OCI-LY7 (cell line): ENCODE measurements around the gene HOXC10. TPM values are rescaled to one million over a fixed set of nuclear protein-coding genes. Genes with fewer than 3 reads are reported as not detected.

ENCODE experiments used
- BruUV-seq: library from RNA; stranded (reverse); fragments of 400-500 nt; replicated peaks from 2 replicates; lab custom pipeline; 2021; lab: Mats Ljungman, UMichigan
- CTCF ChIA-PET: fragments of 300-600 bp; sonication (Branson Sonifier 250); formaldehyde crosslinking; loops from one replicate; lab custom pipeline; 2022; ENCODE audit warnings: antibody characterized with exemption; ENCODE audit not compliant: unreplicated experiment; lab: Charles Lee
- POLR2A ChIA-PET: fragments of 300-600 bp; sonication (Branson Sonifier 250); formaldehyde crosslinking; loops from one replicate; lab custom pipeline; 2022; ENCODE audit warnings: antibody characterized with exemption; lab: Charles Lee
- DNase-seq: peaks from one replicate; pipeline ENCODE4 v3.0.0-alpha.2; 2015; ENCODE audit warnings: low spot score
- H2AFZ ChIP-seq: fragments of 200-600 bp; sonication (generic), shearing (Covaris generic); 2 replicates; pipeline ENCODE4 v1.6.1; 2014; ENCODE audit warnings: mild to moderate bottlenecking, antibody characterized with exemption, low read length, moderate library complexity
- H3K27ac ChIP-seq: fragments of 200-600 bp; sonication (generic); 2 replicates; pipeline ENCODE4 v1.5.1; 2014; ENCODE audit warnings: mixed run types, low read depth, mild to moderate bottlenecking, moderate library complexity, low read length, inconsistent platforms; ENCODE audit not compliant: poor library complexity, severe bottlenecking
- H3K36me3 ChIP-seq: fragments of 200-600 bp; sonication (generic); 2 replicates; pipeline ENCODE4 v1.6.1; 2014; ENCODE audit warnings: mild to moderate bottlenecking, antibody characterized with exemption, low read length, moderate library complexity, mixed read lengths; ENCODE audit not compliant: insufficient read depth
- H3K4me1 ChIP-seq: fragments of 200-600 bp; sonication (generic); 2 replicates; pipeline ENCODE4 v1.5.1; 2014; ENCODE audit warnings: mild to moderate bottlenecking, low read length; ENCODE audit not compliant: insufficient read depth, poor library complexity, severe bottlenecking
- H3K4me2 ChIP-seq: fragments of 200-600 bp; sonication (generic); 2 replicates; pipeline ENCODE4 v1.6.1; 2014; ENCODE audit warnings: mild to moderate bottlenecking, low read length
- H3K4me3 ChIP-seq: fragments of 200-600 bp; sonication (generic); 2 replicates; pipeline ENCODE4 v1.5.1; 2014; ENCODE audit warnings: mild to moderate bottlenecking, low read depth, low read length; ENCODE audit not compliant: poor library complexity, severe bottlenecking
- H3K79me2 ChIP-seq: fragments of 200-600 bp; sonication (generic); 2 replicates; pipeline ENCODE4 v1.6.1; 2016; ENCODE audit warnings: low read depth, mild to moderate bottlenecking, low read length, moderate library complexity, mixed read lengths; ENCODE audit not compliant: insufficient read depth
- H3K9me2 ChIP-seq: fragments of 200-600 bp; sonication (generic); 2 replicates; pipeline ENCODE4 v1.6.1; 2016; ENCODE audit warnings: mild to moderate bottlenecking, low read length, mixed read lengths; ENCODE audit not compliant: insufficient read depth
- H3K9me3 ChIP-seq: fragments of 200-600 bp; sonication (generic); 2 replicates; pipeline ENCODE4 v1.6.1; 2014; ENCODE audit warnings: mild to moderate bottlenecking, mixed run types, low read length, mixed read lengths
- H4K20me1 ChIP-seq: fragments of 200-600 bp; sonication (generic); 2 replicates; pipeline ENCODE4 v1.6.1; 2014; ENCODE audit warnings: mild to moderate bottlenecking, antibody characterized with exemption, low read length, moderate library complexity, mixed read lengths; ENCODE audit not compliant: insufficient read depth
- CTCF ChIP-seq: fragments of 200-600 bp; sonication (generic); conservative IDR thresholded peaks from 2 replicates; pipeline ENCODE4 v1.5.1; 2014; ENCODE audit warnings: mild to moderate bottlenecking, antibody characterized with exemption, low read length, moderate library complexity, mixed read lengths
- EZH2phosphoT487 ChIP-seq: fragments of 200-600 bp; sonication (generic); IDR thresholded peaks from 2 replicates; pipeline ENCODE4 v1.6.1; 2018; ENCODE audit warnings: low read depth, borderline replicate concordance, mild to moderate bottlenecking, mixed run types, antibody characterized with exemption, low read length, moderate library complexity, mixed read lengths
- intact Hi-C: fragments of 100-400 bp; cut with micrococcal nuclease; formaldehyde crosslinking; loops from one replicate; pipeline ENCODE4 v1.10.0; 2022; ENCODE audit not compliant: unreplicated experiment
- microRNA-seq: library from miRNA; unstranded; fragments of <30 nt; microRNA quantifications from one replicate; pipeline ENCODE4 v1.2.0, GENCODE V29; 2022; ENCODE audit warnings: borderline replicate concordance
- small RNA-seq: library from RNA; depleted of rRNA; stranded (forward); fragments of <200 nt; gene quantifications from one replicate; pipeline ENCODE3, GENCODE V24; 2014
- total RNA-seq, 2 experiments: library from RNA; depleted of rRNA in 1 of 2; stranded (reverse); fragments of >200 nt in 1 of 2; shearing (Covaris generic) in 1 of 2; gene quantifications; 2 replicates each; pipeline ENCODE4 v1.2.3, GENCODE V29; 2014 to 2022

Gene HOXC10
- total RNA-seq, 2 experiments from 2014 or later = 0.25 to 0.28 TPM

DNA sequence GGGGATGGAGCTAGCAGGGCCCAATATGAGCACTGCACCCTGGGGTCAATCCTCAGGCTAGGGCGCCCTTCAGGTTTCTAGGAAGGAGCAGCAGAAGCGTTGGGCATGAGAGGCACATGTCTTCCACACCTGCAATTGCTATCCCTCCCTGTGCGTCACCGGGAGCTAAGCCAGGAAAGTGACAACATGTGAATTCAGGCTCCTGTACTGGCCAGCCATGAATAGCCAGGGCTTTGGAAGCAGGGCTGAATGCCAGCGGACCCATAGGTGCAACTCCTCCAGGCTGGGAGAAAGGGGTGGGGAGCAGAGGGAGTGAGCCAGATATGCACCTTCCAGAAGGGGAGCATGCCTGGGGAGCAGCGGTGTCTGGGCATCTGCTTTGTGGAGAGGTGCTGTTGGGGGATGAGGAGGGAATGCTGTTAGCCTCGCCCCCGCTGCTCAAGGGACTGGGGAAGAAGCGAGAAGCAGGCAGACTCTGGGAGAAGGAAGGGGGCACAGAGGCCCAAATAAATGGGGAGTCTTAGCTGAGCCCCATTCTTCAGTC, 54.0 kb downstream of the HOXC10 start:
- no peaks in the 10 kb centered on the region for H3K36me3 ChIP-seq
- TF ChIP-seq EZH2phosphoT487 (no peak), CTCF (no peak)
- DNase-seq = no peak
- H2AFZ ChIP-seq = no peak overlapping the region
- no peaks in the 10 kb centered on the region for H3K9me2 ChIP-seq
- no peaks in the 10 kb centered on the region for H3K79me2 ChIP-seq
- intact Hi-C loops = no loop called here
- ChIA-PET POLR2A (no interaction called here), CTCF (no interaction called here)
- peaks cover 48% of the 10 kb centered on the region for H3K4me1 ChIP-seq
- no peak overlapping the region for H3K4me2 ChIP-seq
- H3K27ac ChIP-seq = no peak overlapping the region
- no TSS peak for BruUV-seq
- H4K20me1 ChIP-seq = no peaks in the 10 kb centered on the region
- no peak overlapping the region for H3K4me3 ChIP-seq
- no peaks in the 10 kb centered on the region for H3K9me3 ChIP-seq

DNA sequence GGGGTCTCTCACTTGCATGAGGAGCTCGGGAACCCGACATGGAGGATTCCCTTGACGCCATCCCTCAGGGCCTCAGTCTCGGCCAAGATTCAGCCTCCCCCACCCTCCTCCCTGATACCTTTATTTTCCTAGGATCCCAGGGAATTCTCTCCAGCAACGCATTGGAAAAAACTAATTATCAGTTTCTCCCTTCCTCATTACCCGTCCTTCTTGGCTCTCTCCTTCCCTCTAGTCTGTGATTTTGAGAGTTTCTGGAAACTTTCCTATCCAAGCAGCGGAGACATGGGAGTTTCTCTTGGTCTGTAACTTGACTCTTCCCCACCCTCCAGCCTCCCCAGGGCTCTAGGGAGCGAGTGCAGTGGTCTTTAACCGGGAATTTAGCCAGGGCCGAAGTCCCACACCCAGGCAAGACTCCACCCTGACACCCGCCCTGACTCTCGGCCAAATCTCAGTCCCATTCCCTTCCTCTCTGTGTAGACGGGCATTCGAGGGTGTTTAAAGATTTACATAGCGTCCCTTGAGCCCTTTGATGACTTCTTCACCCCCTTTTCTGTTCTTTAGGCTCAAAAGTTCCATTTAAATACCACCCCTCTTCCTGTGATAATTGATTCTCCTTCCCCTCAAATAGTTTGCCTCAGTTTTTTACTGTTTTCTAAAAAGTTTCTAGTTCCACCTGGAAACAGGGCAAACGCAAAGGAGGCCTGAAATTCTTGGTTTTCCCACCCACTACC, 54.6 kb downstream of the HOXC10 start:
- no peak overlapping the region for H3K27ac ChIP-seq
- no peaks in the 10 kb centered on the region for H3K9me3 ChIP-seq
- H3K4me2 ChIP-seq = peak overlapping the region; percentile 13; the same call in 1 of the 2 replicates
- H3K36me3 ChIP-seq = no peaks in the 10 kb centered on the region
- no peak for DNase-seq
- CTCF ChIA-PET = no interaction called here
- no TSS peak for BruUV-seq
- POLR2A ChIA-PET = interaction anchor here (1.2 kb wide), 1 partner anchor 13 kb away, joined by 3 read pairs; no protein-coding TSS in a partner anchor
- intact Hi-C loops = no loop called here
- H3K4me1 ChIP-seq = peaks cover 55% of the 10 kb centered on the region
- H3K79me2 ChIP-seq = no peaks in the 10 kb centered on the region
- TF ChIP-seq CTCF (no peak), EZH2phosphoT487 (no peak)
- no peaks in the 10 kb centered on the region for H4K20me1 ChIP-seq
- no peak overlapping the region for H3K4me3 ChIP-seq
- peak overlapping the region; percentile 85 for H2AFZ ChIP-seq
- no peaks in the 10 kb centered on the region for H3K9me2 ChIP-seq

Small RNA genes within 50 kb of the gene (microRNA-seq; reads per million reads assigned to microRNA genes)
- gene MIR196A2 (6.1 reads per million), gene MIR615 (9.1 reads per million, percentile 11 among the genes with 10 or more reads in this experiment)

Small RNA genes within 50 kb of the gene (small RNA-seq; reads per million reads assigned to genes)
- gene AC012531.3 (not detected), gene AC012531.4 (not detected), gene HOXC5 (not detected), gene MIR196A2 (not detected), gene MIR615 (not detected), gene RF01905 (not detected), gene RF01906 (not detected)

Other genes starting within 250 kb of the HOXC10 start
- gene CISTR, start 233.2 kb upstream of the HOXC10 start, total RNA-seq (2014; rRNA removed; shearing (Covaris generic)) = 0.67 and 0.76 TPM in 2 replicates
- 1.3 and 3.2 TPM in 2 replicates for gene CISTR, start 233.2 kb upstream of the HOXC10 start, total RNA-seq (2022)
- gene HOXC13, start 46.3 kb upstream of the HOXC10 start, total RNA-seq (2014; rRNA removed; shearing (Covaris generic)) = 0.06 and 0.10 TPM in 2 replicates
- not detected in 2 replicates for gene HOXC13, start 46.3 kb upstream of the HOXC10 start, total RNA-seq (2022)
- not detected in 2 replicates for gene HOXC12, start 30.2 kb upstream of the HOXC10 start, total RNA-seq (2014; rRNA removed; shearing (Covaris generic))
- gene HOXC12, start 30.2 kb upstream of the HOXC10 start, total RNA-seq (2022) = not detected in 2 replicates
- gene HOXC11, start 12.0 kb upstream of the HOXC10 start, total RNA-seq (2014; rRNA removed; shearing (Covaris generic)) = 1.4 and 2.3 TPM in 2 replicates
- 2.7 and 3.8 TPM in 2 replicates for gene HOXC11, start 12.0 kb upstream of the HOXC10 start, total RNA-seq (2022)
- 0.88 and 1.6 TPM in 2 replicates for gene HOTAIR, start 10.2 kb upstream of the HOXC10 start, total RNA-seq (2014; rRNA removed; shearing (Covaris generic))
- gene HOTAIR, start 10.2 kb upstream of the HOXC10 start, total RNA-seq (2022) = 3.6 and 5.3 TPM in 2 replicates
- gene HOXC9, start 15.0 kb downstream of the HOXC10 start, total RNA-seq (2014; rRNA removed; shearing (Covaris generic)) = not detected in 2 replicates
- gene HOXC9, start 15.0 kb downstream of the HOXC10 start, total RNA-seq (2022) = 0.42 and 0.57 TPM in 2 replicates
- gene HOXC8, start 23.8 kb downstream of the HOXC10 start, total RNA-seq (2014; rRNA removed; shearing (Covaris generic)) = not detected in 2 replicates
- not detected in 2 replicates for gene HOXC8, start 23.8 kb downstream of the HOXC10 start, total RNA-seq (2022)
- gene HOXC6, start 43.3 kb downstream of the HOXC10 start, total RNA-seq (2014; rRNA removed; shearing (Covaris generic)) = 0.92 and 1.6 TPM in 2 replicates
- gene HOXC6, start 43.3 kb downstream of the HOXC10 start, total RNA-seq (2022) = 2.7 and 3.7 TPM in 2 replicates
- gene HOXC5, start 47.9 kb downstream of the HOXC10 start, total RNA-seq (2014; rRNA removed; shearing (Covaris generic)) = not detected in 2 replicates
- not detected in 2 replicates for gene HOXC5, start 47.9 kb downstream of the HOXC10 start, total RNA-seq (2022)
- 6.2 and 7.1 TPM in 2 replicates for gene HOXC4, start 68.7 kb downstream of the HOXC10 start, total RNA-seq (2014; rRNA removed; shearing (Covaris generic))
- 20.0 and 20.1 TPM in 2 replicates for gene HOXC4, start 68.7 kb downstream of the HOXC10 start, total RNA-seq (2022)
- gene SMUG1, start 203.8 kb downstream of the HOXC10 start, total RNA-seq (2014; rRNA removed; shearing (Covaris generic)) = 28.2 and 42.5 TPM in 2 replicates
- gene SMUG1, start 203.8 kb downstream of the HOXC10 start, total RNA-seq (2022) = 36.0 and 37.9 TPM in 2 replicates